Heart left ventricle (tissue), 16 donors: ENCODE measurements around the gene SCN1A. TPM values are rescaled to one million over a fixed set of nuclear protein-coding genes. Genes with fewer than 3 reads are reported as not detected.

Source experiments
- ATAC-seq, 4 donors: fragments of 200-7000 bp; cut with Tn5 transposase; one replicate each; pipeline ENCODE4 v1.9.1; 2020 to 2022; ENCODE audit warnings: moderate library complexity in 4 of 4, mild to moderate bottlenecking in 3 of 4, moderate number of reproducible peaks in 1 of 4
- DNase-seq, 5 donors: peaks; one replicate each; pipeline ENCODE4 v3.0.0-alpha.2; 2020
- H3K27ac ChIP-seq, 12 donors: fragments of 200-600 bp; sonication (generic) in 4 of 12; one replicate each; pipeline versions ENCODE4 v1.5.0 to v1.8.0; 2016 to 2022; ENCODE audit warnings: mild to moderate bottlenecking in 2 of 12
- H3K27me3 ChIP-seq, 9 donors: fragments of 200-600 bp; sonication (generic) in 2 of 9; one replicate each; pipeline versions ENCODE4 v1.5.1 to v1.8.0; 2016 to 2022; ENCODE audit warnings: mild to moderate bottlenecking in 3 of 9
- H3K36me3 ChIP-seq, 9 donors: fragments of 200-600 bp; sonication (generic) in 2 of 9; one replicate each; pipeline versions ENCODE4 v1.5.0 to v1.8.0; 2018 to 2022; ENCODE audit warnings: mild to moderate bottlenecking in 2 of 9
- H3K4me1 ChIP-seq, 12 donors: fragments of 200-600 bp; sonication (generic) in 4 of 12; one replicate each; pipeline versions ENCODE4 v1.5.0 to v1.8.0; 2016 to 2022; ENCODE audit warnings: mild to moderate bottlenecking in 3 of 12
- H3K4me3 ChIP-seq, 12 donors: fragments of 200-600 bp; sonication (generic) in 4 of 12; one replicate each; pipeline versions ENCODE4 v1.5.0 to v1.8.0; 2017 to 2022; ENCODE audit warnings: mild to moderate bottlenecking in 9 of 12, moderate library complexity in 4 of 12
- H3K9me3 ChIP-seq, 12 donors: fragments of 200-600 bp; sonication (generic) in 4 of 12; one replicate each; pipeline versions ENCODE4 v1.5.0 to v1.8.0; 2016 to 2022; ENCODE audit warnings: mild to moderate bottlenecking in 1 of 12
- CTCF ChIP-seq, 12 donors: fragments of 200-600 bp; sonication (generic) in 4 of 12; IDR thresholded peaks; one replicate each; pipeline versions ENCODE4 v1.5.0 to v1.8.0; 2018 to 2022; ENCODE audit warnings: antibody characterized with exemption in 12 of 12, mild to moderate bottlenecking in 5 of 12
- POLR2A ChIP-seq, 2 donors: fragments of 450-650 bp; IDR thresholded peaks; one replicate each; pipeline ENCODE4 v1.6.1; 2017; ENCODE audit warnings: antibody characterized with exemption in 2 of 2, mild to moderate bottlenecking in 2 of 2, moderate library complexity in 2 of 2
- WGBS, 4 donors: extraction: QIAGEN DNeasy Blood & Tissue Kit in 2 of 4; methylation state at CpG; one replicate each; pipeline versions ENCODE4 v1.1.5 to v1.1.7; 2013 to 2018; 5-methylcytosine and 5-hydroxymethylcytosine counted together
- intact Hi-C, 10 donors: fragments of 100-400 bp; cut with DNase I; formaldehyde crosslinking; loops; one replicate each; pipeline versions ENCODE4 v1.11.1 to v1.14.2; 2022
- polyA plus RNA-seq, 2 donors: library from polyadenylated mRNA; stranded (reverse); fragments of 200-250 nt; gene quantifications; one replicate each; pipeline ENCODE4 v1.2.3, GENCODE V29; 2013
- total RNA-seq, 9 donors: library from RNA; depleted of rRNA in 2 of 9; stranded (reverse); fragments of >200 nt in 2 of 9; fragmentation: NEBNext Ultra II Directional in 3 of 9; extraction: Animal tissue kit (Norgen Biotek cat#: 25700) in 3 of 9; gene quantifications; one replicate each; pipeline versions ENCODE4 v1.1.0 to v1.2.4, GENCODE V29; 2016 to 2023
- donor health status: ischemic (EF 13 %, LVEDD 7.1; RV severe dilation, severe dysfunction).
- donor health status: healthy with polysubstance abuse.
- donor health status: DM: no; HTN: yes; CAD: no.
- donor health status: DM: no; HTN: no; CAD: no.
- donor health status: ischemic (EF 25% LVEDD 6.9; RV normal size, moderate dysfunction).
- donor health status: ischemic (EF 25% LVEDD 5.7; RV mildly dilated, moderate dysfunction).
- donor health status: healthy.
- donor health status: DM: yes; HTN: yes; CAD: no.
- donor health status: ischemic (EF 35%, LVEDD 5.7; RV mildly dilated, moderate dysfunction).
- donor health status: nonischemic (EF 11% LVEDD 7.7; RV severe dilation, severe dysfunction).
- donor health status: DM: yes; HTN: yes; CAD: no.
- donor health status: PGD.
- donor health status: ischemic (EF 29% LVEDD 5.4; RV normal size, mild dysfunction).
- donor health status: nonischemic (EF 23%, LVEDD 6.1; RV moderate dilation, normal function).

SCN1A gene
- total and polyA plus RNA-seq, 11 donors = 0.05 to 1.3 (median 0.32) TPM; not detected in 3

GRCh38 chr2:166148500-166149400 is 20.9 kb upstream of the SCN1A start:
- ATAC-seq (peak; percentile 90 to 96 (median 92)), DNase-seq (peak in 4 of 5 donors; percentile 8 to 55 (median 29))
- Histone ChIP-seq H3K9me3 (no peaks in the 10 kb centered on the region), H3K4me3 (no peak overlapping the region), H3K27ac (no peak overlapping the region), H3K4me1 (peaks cover 0 to 10% (median 0%) of the 10 kb centered on the region in 12 donors), H3K27me3 (no peaks in the 10 kb centered on the region), H3K36me3 (no peaks in the 10 kb centered on the region)
- WGBS, 4 donors = 60 to 70% (median 64%) methylated on average over 7 of the region's 7 CpGs
- intact Hi-C loops = no loop called here
- no peak for TF ChIP-seq POLR2A (IDR thresholded peaks at IDR 0.05)
- TF ChIP-seq CTCF (IDR thresholded peaks at IDR 0.05) = no peak

GRCh38 chr2:166147883-166148282 is 20.1 kb upstream of the SCN1A start:
- no peak overlapping the region for H3K4me3 ChIP-seq
- ATAC-seq (no peak), DNase-seq (no peak)
- H3K4me1 ChIP-seq = peaks cover 0 to 10% (median 0%) of the 10 kb centered on the region in 12 donors
- no peak overlapping the region for H3K27ac ChIP-seq
- no peaks in the 10 kb centered on the region for H3K9me3 ChIP-seq
- H3K27me3 ChIP-seq = no peaks in the 10 kb centered on the region
- H3K36me3 ChIP-seq = no peaks in the 10 kb centered on the region
- no peak for TF ChIP-seq POLR2A (IDR thresholded peaks at IDR 0.05)
- no peak for TF ChIP-seq CTCF (IDR thresholded peaks at IDR 0.05)
- intact Hi-C loops = no loop called here
- 48 to 71% (median 52%) methylated on average over 2 of the region's 2 CpGs for WGBS, 4 donors

- 31 to 94% (median 71%) methylated on average over 1 of the region's 1 CpG for WGBS, 4 donors
- no peaks in the 10 kb centered on the region for H3K27me3 ChIP-seq
- no peak for TF ChIP-seq CTCF (IDR thresholded peaks at IDR 0.05)
- no peak for TF ChIP-seq POLR2A (IDR thresholded peaks at IDR 0.05)
- H3K36me3 ChIP-seq = no peaks in the 10 kb centered on the region
- H3K9me3 ChIP-seq = no peaks in the 10 kb centered on the region
- no peak overlapping the region for H3K27ac ChIP-seq
- intact Hi-C loops = no loop called here
- ATAC-seq (no peak), DNase-seq (no peak)
- H3K4me3 ChIP-seq = no peak overlapping the region
- H3K4me1 ChIP-seq = peaks cover 0 to 6% (median 0%) of the 10 kb centered on the region in 12 donors
These were observed 16.3 kb upstream of the SCN1A start for GRCh38 chr2:166144071-166144470.

- no peak for TF ChIP-seq CTCF (IDR thresholded peaks at IDR 0.05)
- no peak for TF ChIP-seq POLR2A (IDR thresholded peaks at IDR 0.05)
- ATAC-seq (no peak), DNase-seq (no peak)
- Histone ChIP-seq H3K4me1 (no peaks in the 10 kb centered on the region), H3K4me3 (no peak overlapping the region), H3K27ac (no peak overlapping the region), H3K36me3 (no peaks in the 10 kb centered on the region), H3K27me3 (no peaks in the 10 kb centered on the region), H3K9me3 (no peaks in the 10 kb centered on the region)
- intact Hi-C loops = no loop called here
- 80 to 86% (median 84%) methylated on average over 2 of the region's 2 CpGs for WGBS, 4 donors
These were observed 13.1 kb upstream of the SCN1A start for GRCh38 chr2:166140932-166141331.
